Duodenal mucosa (tissue), 2 donors: ENCODE measurements around the gene ARMC6.

ENCODE experiments used
- H3K27ac ChIP-seq: one replicate; pipeline ENCODE4 v1.7.0; 2013; ENCODE audit warnings: low read depth, low read length
- H3K27me3 ChIP-seq, 2 donors: one replicate each; pipeline ENCODE4 v1.7.0; 2013; ENCODE audit warnings: low read length in 2 of 2, control low read depth in 1 of 2; ENCODE audit not compliant: insufficient read depth in 2 of 2, control insufficient read depth in 1 of 2
- H3K36me3 ChIP-seq, 2 donors: one replicate each; pipeline ENCODE4 v1.7.0; 2013; ENCODE audit warnings: low read length in 2 of 2, control low read depth in 1 of 2; ENCODE audit not compliant: insufficient read depth in 2 of 2, control insufficient read depth in 1 of 2
- H3K4me1 ChIP-seq, 2 donors: one replicate each; pipeline ENCODE4 v1.7.0; 2013; ENCODE audit warnings: low read length in 2 of 2, control low read depth in 1 of 2; ENCODE audit not compliant: insufficient read depth in 2 of 2, control insufficient read depth in 1 of 2
- H3K4me3 ChIP-seq, 2 donors: one replicate each; pipeline ENCODE4 v1.7.0; 2013; ENCODE audit warnings: low read length in 2 of 2, low read depth in 1 of 2
- H3K9ac ChIP-seq, 2 donors: one replicate each; pipeline ENCODE4 v1.7.0; 2013; ENCODE audit warnings: low read length in 2 of 2, low read depth in 1 of 2
- H3K9me3 ChIP-seq, 2 donors: one replicate each; pipeline ENCODE4 v1.7.0; 2013; ENCODE audit warnings: low read length in 2 of 2, control low read depth in 1 of 2; ENCODE audit not compliant: control insufficient read depth in 1 of 2

ARMC6 gene

DNA sequence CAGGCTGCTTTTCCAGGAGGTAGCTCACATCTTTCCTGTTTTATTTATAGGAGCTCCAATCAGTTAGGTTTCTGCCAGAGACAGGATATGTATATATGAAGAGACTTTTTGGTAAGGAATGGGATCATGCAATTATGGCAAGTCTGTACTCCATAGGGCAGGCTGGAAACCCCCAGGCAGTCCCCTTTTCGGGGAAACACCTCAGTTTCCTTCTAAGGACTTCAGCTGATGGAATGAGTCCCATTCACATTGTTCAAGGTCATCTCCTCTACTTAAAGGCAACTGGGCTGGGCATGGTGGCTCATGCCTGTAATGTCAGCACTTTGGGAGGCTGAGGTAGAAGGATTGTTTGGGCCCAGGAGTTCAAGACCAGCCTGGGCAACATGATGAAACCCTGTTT, 19.5 kb downstream of the ARMC6 start:
- Histone ChIP-seq H3K36me3 (peaks cover 11 to 56% of the 10 kb centered on the region in 2 donors), H3K4me1 (no peaks in the 10 kb centered on the region), H3K9ac (no peak overlapping the region), H3K4me3 (no peak overlapping the region), H3K27me3 (no peaks in the 10 kb centered on the region), H3K9me3 (no peaks in the 10 kb centered on the region), H3K27ac (no peak overlapping the region)

- no peaks in the 10 kb centered on the region for H3K4me1 ChIP-seq
- no peak overlapping the region for H3K4me3 ChIP-seq
- no peaks in the 10 kb centered on the region for H3K27me3 ChIP-seq
- peaks cover 11 to 61% of the 10 kb centered on the region in 2 donors for H3K36me3 ChIP-seq
- no peak overlapping the region for H3K9ac ChIP-seq
- H3K9me3 ChIP-seq = no peaks in the 10 kb centered on the region
- no peak overlapping the region for H3K27ac ChIP-seq
Observed at GRCh38 chr19:19053508-19054314, 20.3 kb downstream of the ARMC6 start.

DNA sequence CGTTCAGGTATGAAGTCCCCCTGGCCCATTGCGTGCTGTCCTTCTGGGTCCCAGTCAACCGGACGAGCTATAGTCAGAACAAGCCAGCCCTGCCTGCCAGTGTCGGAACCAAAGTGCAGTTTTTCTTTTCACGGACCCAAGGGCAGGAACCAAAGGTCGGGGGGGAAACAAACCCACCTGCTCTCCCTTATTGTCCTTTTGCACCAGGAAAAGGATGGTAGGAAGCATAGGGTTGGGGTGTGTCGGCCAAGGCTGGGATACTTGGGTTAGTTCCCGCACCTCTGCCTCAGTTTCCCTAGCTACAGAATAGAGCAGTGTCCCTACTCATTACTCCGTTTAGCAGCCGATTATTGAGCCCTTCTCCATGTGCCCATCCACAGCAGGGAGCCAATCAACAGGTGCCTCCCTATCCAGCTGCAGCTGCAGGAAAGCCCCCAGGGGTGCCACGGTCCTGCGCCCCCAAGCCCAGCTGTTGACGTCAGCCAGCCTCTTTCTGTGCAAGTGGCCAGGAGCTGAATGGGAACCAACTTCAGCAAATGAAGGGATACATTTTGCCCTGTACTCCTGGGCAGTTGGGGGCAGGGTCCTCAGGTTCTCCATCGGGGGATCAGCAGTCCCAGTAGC, 21.0 kb downstream of the ARMC6 start:
- Histone ChIP-seq H3K9ac (no peak overlapping the region), H3K4me1 (no peaks in the 10 kb centered on the region), H3K27ac (no peak overlapping the region), H3K36me3 (peaks cover 11 to 63% of the 10 kb centered on the region in 2 donors), H3K9me3 (no peaks in the 10 kb centered on the region), H3K4me3 (no peak overlapping the region), H3K27me3 (no peaks in the 10 kb centered on the region)

DNA sequence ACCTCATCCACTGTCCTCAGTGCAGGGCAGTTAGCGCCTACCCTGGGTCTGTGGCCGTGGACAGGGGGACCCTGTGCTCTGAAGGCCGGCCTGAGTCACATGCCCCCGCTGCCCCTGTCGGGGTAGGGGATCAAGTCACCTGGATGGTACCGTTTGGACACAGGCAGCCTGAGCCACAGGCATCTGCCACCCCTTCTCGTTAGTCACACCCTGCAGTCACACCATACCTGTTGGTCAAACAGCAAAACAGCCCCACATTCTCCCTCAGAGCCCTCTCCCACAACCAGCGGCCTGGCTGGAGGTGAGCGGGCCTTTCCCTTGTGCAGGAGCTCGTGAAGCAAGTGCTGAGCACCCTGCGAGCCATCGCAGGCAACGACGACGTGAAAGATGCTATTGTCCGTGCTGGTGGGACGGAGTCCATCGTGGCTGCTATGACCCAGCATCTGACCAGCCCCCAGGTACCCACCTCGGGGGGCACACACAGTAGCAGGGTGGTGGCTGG, 21.6 kb downstream of the ARMC6 start:
- no peaks in the 10 kb centered on the region for H3K9me3 ChIP-seq
- H3K4me3 ChIP-seq = no peak overlapping the region
- H3K36me3 ChIP-seq = peaks cover 11 to 66% of the 10 kb centered on the region in 2 donors
- no peaks in the 10 kb centered on the region for H3K4me1 ChIP-seq
- H3K27ac ChIP-seq = no peak overlapping the region
- H3K9ac ChIP-seq = no peak overlapping the region
- no peaks in the 10 kb centered on the region for H3K27me3 ChIP-seq

DNA sequence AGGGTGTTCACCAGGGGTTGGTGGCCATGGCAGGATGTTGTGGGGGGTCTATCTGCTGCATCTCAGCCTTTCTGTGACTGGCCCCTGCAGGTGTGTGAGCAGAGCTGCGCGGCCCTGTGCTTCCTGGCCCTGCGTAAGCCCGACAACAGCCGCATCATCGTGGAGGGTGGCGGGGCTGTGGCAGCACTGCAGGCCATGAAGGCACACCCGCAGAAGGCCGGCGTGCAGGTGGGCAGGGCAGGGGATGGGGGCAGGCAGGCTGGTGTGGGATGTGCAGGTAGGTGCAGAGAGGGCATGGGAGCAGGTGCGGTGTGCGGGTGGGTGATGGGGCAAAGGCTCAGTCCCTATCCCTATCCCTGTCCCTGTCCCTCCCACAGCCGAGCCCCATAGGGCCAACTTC, 22.3 kb downstream of the ARMC6 start:
- Histone ChIP-seq H3K27ac (no peak overlapping the region), H3K36me3 (peaks cover 11 to 66% of the 10 kb centered on the region in 2 donors), H3K4me3 (no peak overlapping the region), H3K9ac (no peak overlapping the region), H3K27me3 (no peaks in the 10 kb centered on the region), H3K4me1 (no peaks in the 10 kb centered on the region), H3K9me3 (no peaks in the 10 kb centered on the region)

GRCh38 chr19:19056636-19057275, 23.4 kb downstream of the ARMC6 start:
- Histone ChIP-seq H3K36me3 (peaks cover 11 to 57% of the 10 kb centered on the region in 2 donors), H3K4me3 (no peak overlapping the region), H3K4me1 (peaks cover 0 to 7% of the 10 kb centered on the region in 2 donors), H3K27me3 (no peaks in the 10 kb centered on the region), H3K9ac (no peak overlapping the region), H3K9me3 (no peaks in the 10 kb centered on the region), H3K27ac (no peak overlapping the region)

DNA sequence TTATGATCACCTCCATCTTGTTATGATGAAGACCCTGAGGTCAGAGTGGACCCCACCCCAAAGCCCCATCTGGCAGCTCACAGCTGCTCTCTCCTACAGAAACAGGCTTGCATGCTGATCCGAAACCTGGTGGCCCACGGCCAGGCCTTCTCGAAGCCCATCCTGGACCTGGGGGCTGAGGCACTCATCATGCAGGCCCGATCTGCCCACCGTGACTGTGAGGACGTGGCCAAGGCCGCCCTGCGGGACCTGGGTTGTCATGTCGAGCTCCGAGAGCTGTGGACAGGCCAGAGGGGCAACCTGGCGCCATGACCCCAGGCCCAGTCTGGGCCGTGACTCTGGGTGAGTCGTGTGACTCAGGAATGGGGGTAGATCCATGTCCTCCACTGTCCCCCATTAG, 23.9 kb downstream of the ARMC6 start:
- Histone ChIP-seq H3K36me3 (peaks cover 6 to 51% of the 10 kb centered on the region in 2 donors), H3K27ac (no peak overlapping the region), H3K27me3 (no peaks in the 10 kb centered on the region), H3K9ac (no peak overlapping the region), H3K4me3 (no peak overlapping the region), H3K4me1 (peaks cover 4 to 7% of the 10 kb centered on the region in 2 donors), H3K9me3 (no peaks in the 10 kb centered on the region)

DNA sequence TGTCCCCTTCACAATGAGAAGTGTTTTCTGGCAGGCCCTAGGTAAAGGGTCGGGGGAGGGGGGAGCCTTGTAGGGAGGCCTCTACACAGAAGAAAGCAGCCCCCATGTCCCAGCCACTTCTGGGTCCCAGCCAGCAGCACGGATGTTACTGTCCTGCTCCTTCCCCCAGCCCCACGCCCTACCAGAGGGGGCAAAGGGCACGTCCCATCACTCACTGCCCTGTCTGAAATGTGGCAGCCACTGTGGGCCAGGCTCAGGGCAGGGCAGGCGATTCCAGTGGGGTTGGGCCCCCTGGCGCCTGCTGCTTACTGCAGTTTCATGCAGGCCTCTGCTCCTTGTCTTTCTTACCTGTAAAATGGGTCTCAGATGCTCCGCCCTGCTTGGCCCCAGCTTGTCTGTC, 24.3 kb downstream of the ARMC6 start:
- Histone ChIP-seq H3K9me3 (no peaks in the 10 kb centered on the region), H3K4me3 (no peak overlapping the region), H3K9ac (no peak overlapping the region), H3K4me1 (peaks cover 7 to 8% of the 10 kb centered on the region in 2 donors), H3K27ac (no peak overlapping the region), H3K36me3 (peaks cover 3 to 47% of the 10 kb centered on the region in 2 donors), H3K27me3 (no peaks in the 10 kb centered on the region)

- Histone ChIP-seq H3K9ac (no peak overlapping the region), H3K36me3 (peaks cover 3 to 42% of the 10 kb centered on the region in 2 donors), H3K27ac (no peak overlapping the region), H3K4me3 (no peak overlapping the region), H3K27me3 (no peaks in the 10 kb centered on the region), H3K9me3 (no peaks in the 10 kb centered on the region), H3K4me1 (peaks cover 14% of the 10 kb centered on the region in 2 donors)
Observed at GRCh38 chr19:19059018-19059836, 25.8 kb downstream of the ARMC6 start.
